ENCODE measurements around the gene RNF144A.
"Not testable (repeated sequence)": the region's sequence is repeated elsewhere in the genome, so short reads cannot be mapped to it uniquely, and the experiment has no call there.

Gene RNF144A

DNA sequence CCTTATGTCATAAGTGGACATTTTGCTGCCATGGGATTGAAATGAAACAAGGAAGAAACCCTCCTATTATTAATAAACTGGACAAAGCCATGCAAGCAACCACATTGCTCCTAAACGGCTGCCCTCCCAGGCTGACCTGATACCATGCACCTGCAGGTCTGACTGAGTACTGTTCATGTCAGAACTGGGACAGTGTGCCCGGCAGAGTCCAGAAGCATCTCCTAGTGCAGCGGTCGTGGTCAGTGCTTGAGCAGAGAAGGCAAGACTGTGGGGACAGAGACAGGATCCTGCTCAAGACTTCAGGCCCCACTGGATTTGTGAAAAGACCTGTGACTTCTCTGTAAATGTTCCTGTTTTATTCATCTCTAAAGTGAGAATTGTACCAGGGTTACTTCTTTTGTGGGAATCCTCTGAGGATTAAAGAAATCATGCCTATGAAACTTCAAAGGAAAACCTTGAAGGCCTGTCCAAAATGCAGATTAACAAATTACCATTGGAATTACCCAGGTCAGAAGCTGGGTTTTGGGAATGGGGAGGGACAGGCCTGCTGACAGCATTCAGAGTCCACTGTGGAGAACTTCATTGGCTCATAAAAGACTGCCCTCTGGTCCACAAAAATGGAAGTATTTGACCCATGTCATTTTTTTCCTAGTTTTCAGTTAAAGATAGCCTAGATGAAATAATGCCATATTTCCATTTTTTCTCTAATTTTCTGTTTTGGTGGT lies 13.9 kb downstream of the RNF144A start:
- no peak for DNase-seq

DNA sequence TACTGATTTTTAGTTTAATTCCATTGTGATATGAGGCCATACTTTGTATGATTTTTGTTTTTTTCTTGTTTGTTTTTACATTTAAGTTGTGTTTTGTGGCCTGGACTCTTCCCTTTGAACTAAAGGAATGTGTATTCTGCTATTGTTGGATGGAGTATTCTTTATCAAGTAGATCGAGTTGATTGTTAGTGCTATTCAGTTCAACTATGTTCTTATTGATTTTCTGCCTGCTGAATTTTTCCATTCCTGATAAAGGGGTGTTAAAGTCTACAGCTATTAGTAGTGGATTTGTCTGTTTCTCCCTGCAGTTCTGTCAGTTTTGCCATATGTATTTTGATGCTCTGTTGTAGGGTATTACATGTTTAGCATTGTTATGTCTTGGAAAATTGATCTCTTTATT lies 14.5 kb downstream of the RNF144A start:
- DNase-seq, result no peak

GRCh38 chr2:6932206-6932605 lies 15.0 kb downstream of the RNF144A start:
- DNase-seq, result no peak

DNA sequence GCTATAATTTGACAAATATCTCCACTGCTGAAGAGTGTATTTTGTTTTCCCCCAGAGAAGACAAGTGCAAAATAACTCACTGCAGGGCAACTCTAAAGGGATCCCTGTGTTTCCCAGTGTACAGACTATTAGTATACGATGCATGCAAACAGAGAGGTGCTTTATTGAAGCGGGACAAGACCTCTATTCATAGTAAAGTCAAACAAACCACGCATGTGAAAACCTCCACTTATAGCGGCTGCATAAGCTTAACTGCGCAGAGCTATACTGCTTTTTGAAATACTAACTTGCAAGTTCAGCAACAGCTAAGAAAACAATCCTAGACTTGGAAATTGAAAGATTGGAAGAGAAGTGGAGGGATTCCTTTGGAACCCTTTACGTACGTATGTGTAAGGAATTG lies 15.6 kb downstream of the RNF144A start:
- DNase-seq, result no peak

DNA sequence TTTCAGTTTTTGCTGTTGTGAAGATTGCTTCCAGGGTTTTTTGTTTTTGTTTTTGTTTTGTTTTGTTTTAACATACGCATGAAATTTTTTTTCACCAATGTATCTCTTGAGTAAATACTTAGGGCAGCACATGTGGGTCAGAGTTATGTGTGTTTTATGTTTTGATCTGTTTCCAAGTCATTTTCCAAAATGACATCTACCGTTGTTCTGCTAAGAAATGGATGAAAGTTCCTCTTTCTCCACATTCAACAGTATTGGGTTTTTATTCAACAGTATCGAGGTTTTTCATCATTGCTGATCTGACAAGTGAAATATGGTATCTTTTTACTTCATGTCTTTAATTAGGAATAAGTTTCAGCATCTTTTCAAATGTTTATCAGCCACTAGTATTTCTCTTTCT lies 16.7 kb downstream of the RNF144A start:
- no peak for DNase-seq

DNA sequence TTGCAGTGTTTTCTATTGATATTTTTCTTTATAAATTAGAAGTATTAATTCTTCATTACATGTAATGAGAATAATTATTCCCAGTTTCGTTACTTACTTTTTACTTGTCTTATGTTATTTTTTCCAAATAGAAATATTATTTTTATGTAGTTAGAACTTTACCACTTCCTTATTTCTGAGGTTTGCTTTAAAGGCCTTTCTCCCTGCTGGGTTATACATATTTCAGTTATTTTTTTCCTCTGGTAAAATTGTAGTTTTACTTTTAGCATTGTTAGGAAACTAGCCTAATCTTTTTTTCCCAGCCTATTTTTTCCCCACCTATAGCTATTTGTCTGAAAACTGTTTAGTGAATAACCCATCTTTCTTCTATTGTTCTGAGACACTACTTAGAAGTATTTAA lies 17.1 kb downstream of the RNF144A start:
- DNase-seq, result no peak

DNA sequence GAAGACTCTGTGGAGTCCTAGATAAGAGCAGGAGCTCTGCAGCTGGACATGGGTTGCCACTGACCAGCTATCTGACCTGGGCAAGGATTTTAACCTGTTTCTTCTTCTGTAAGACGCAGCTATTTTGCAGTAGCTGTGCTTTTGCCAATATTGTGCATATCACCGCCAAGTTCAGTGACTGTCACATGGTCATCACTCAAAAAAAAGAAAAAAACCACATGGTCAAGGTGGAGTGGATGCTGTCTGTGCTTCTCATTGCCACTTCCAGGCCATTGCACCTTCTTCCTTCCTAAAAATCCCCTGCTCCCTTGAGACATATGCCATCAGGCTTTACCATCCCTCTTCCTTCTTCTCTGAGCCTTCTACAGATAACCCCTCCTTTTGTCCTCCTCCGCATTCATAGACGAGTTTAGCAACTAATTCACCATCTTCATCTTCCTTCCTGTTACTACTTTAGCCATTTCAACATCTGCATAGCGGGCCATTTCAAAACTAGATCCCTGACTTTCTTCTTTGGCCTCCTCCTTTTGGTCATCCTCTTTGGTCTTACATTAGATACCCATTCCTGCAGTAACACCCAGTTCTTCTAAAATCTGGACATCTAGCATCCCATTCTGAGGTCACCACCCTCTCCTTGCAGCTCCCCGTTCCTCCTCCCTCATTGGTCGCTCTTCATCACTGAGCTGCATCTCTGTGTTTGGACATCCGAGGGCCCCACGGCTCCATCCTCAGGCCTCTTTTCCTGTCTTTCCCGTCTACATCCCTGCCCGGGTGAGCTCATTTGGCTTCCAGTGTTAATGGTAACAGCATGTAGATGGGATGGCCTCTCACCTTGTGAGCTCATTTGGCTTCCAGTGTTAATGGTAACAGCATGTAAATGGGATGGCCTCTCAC lies 17.8 kb downstream of the RNF144A start:
- no peak for DNase-seq

DNA sequence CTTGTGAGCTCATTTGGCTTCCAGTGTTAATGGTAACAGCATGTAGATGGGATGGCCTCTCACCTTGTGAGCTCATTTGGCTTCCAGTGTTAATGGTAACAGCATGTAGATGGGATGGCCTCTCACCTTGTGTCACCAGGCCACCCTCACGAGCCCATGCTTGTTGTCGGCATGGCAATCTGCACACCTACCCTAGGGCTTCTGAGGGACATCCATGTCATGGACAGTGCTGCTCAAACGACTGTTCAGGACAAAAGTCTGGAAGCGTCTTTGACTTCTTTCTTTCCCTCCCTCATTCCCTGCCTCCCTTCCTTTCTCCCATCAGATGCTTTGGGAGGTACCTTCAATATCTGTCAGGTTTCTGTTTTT lies 18.4 kb downstream of the RNF144A start:
- not testable (repeated sequence) for DNase-seq

DNA sequence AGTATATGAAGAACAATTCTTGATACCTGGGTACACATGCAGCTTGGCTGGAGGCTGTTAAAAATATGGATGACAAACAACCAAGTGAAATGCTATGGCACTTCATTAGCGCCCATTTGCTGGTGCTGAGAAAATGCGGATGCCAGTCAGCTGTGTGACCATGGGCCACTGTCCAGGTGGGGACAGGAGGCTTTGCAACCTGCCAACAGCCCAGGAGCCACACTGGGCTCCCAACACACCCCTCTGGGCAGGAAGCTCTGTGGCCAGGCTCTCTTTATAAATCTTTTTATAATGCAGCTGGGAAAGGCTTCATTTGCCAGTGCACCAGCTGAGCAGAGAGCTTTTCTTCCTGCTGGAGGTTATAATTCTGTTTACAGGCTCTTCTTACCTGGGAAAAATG lies 19.9 kb downstream of the RNF144A start:
- DNase-seq, result no peak

GRCh38 chr2:6937582-6937981 lies 20.4 kb downstream of the RNF144A start:
- no peak for DNase-seq

GRCh38 chr2:6939071-6939470 lies 21.9 kb downstream of the RNF144A start:
- no peak for DNase-seq

GRCh38 chr2:6940820-6941219 lies 23.6 kb downstream of the RNF144A start:
- no peak for DNase-seq

DNA sequence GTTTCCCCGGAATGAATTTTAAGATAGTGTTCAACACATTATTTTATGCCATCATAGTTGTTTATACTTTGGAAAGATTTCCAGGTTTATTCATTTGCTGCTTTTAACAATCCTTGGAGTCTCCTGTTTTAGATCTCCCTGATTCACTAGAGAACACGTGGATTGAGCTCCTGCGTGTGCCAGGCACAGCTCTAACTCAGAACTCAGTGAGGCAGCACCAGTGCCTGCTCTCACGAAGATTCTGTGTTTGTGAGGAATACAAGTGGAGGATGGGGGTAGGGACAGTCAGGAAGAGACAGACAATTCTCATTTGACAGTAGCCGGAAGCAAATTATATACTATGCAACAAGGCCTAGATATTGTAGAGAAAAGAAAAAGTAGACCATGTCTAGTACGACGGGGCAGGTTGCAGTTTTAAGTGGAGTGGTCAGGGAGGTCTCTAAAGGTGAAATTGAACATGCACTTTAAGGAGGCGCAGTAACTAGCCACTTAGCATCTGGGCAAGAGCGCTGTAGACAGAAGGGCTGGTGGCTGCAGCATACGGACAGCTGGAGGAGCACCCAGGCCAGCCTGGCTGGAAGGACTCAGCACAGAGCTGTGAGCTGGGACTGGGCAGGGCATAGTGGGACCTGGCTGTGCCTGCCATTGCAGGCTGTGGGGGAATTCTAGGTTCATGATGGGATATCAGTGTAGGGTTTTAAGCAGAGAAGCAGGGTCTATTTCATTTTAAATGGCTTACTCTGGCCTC lies 24.3 kb downstream of the RNF144A start:
- no peak for DNase-seq

DNA sequence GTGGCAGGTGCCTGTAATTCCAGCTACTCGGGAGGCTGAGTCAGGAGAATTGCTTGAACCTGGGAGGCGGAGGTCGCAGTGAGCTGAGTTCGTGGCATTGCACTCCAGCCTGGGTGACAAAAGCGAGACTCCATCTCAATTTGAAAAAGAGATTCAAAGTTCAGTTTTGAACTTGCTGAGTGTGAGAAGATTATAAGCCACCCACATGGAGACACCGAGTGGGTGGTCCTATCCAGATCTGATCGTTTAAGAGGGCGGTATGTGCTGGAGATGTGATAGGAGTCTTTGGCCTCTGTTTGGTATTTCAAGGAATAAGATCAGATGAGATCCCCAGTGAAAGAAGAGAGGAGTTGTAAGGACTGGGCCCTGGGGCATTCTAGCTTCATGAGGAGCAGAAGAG lies 25.6 kb downstream of the RNF144A start:
- no peak for DNase-seq

DNA sequence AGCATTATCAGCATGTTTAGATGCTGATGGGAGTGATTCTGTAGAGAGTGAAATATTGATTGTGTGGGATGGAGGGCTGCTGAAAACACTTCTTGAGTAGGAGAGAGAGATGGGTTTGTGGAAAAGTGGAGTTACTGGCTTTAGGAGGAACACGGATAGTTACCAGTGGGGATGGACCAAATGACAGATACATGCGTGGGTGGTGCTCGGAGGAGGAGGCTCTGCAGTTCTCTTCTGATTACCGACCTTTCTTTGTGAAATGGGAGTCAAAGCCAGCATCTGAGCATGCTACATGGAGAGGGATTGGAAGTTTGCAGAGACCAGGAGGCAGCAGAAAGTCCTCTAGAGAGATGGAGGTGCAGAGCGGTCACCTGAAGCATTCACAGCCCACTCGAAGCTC lies 26.3 kb downstream of the RNF144A start:
- no peak for DNase-seq

DNA sequence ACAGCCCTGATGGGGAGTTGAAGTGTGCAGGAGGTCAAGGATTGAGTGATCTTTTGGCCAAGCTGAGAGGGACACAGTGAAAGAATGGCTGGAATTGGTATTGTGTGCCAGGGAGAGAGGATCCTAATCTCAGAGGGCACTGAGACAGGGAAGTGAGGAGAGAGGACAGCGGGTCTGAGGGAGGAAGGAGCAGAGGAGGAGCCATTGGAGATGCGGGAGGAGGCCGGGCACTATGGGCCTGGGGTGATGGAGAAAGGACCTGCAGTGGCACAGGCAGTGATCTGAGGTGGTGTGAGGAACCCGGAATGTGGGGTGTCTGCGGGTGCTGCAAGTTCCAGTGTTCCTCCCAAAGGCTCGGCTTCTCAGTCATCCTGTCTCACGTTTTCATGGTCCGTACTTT lies 26.8 kb downstream of the RNF144A start:
- DNase-seq, result no peak

DNA sequence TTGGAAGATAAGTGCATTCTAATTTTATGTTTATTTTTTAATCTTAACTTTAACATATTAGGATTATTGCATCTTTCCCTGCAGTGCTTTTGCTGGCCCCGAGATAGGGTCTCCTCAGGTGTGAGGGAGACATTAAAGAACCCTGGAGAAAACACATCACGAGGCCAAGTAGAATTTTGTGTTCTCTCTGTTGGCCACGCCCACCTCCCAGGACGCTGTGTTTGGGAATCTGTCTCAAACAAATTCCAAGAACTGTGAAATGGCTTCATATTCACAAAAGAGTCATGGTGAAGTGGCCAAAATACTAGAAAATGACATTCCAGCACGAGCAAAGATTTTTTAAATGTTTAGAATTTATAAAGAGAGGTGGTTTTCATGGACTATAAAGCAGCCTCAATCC lies 27.3 kb downstream of the RNF144A start:
- DNase-seq, result no peak

DNA sequence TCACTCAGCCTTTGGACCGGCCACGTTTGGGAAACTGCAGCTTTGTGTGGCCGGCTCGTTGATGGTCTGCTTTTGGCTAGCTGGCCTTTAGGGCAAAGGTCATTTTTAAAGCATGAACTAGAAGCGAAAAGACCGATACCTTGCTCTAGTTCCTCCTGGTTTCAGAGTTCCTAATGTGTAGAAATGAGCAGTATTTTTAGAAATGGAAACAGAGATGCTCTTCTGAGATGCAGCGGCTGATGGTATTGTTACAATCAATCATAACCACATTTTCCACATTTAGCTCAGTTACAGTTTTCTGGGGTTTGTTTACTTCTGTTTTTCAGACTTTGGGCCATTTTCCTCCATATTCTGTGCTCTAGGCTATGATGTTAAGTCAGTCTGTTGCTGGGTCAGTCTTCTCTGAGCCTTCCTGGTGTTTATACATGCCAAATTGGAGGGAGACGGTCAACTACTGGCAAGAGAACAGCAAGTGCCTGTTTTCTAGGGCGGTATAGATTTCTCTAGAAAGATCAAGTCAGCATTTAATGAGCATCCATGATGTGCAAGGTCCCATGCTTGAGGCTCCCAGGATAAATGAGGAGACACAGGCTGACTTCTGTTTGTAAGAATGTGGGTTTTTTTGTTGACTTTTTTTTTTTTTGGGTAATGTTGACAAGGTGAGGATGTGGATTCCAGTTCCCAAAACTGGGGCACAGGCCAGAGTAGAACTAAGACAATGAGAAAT lies 28.0 kb downstream of the RNF144A start:
- DNase-seq, result no peak

DNA sequence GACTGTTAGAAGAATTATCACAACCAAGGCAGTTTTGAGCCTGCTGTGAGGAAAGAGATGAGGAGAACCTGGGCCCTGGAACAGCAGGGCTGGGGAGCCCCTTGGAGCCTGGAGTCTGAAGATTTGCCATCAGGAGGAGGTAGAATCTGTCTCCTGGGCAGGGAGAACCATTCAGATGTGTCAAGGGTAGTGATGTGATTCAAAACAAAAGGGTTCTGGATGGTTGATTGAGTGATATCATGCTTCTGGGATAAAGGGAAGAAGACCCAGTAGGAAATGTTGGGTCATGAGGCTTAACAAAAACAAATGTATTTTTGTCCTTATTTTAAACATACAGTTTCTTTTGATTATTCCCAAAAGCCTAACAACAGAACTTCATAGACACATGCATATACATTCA lies 28.6 kb downstream of the RNF144A start:
- DNase-seq, result no peak

DNA sequence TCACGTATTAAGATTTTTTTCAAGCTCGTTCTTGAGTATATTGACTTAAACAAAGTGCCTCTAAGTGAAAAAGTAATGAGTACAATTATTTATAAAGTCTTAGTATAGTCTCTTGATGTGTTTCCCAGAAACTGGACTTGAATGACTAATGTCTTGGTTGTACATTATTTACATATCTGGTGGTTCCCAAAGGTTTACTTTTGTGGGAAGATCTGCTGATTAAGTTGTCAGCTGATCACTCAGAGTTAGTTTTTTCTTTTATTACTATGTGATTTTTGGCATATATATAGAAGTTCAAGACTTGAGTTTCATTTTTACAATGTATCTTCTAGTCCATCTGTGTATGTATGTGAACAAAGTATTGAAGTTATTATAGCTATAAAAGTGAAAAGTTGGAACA lies 29.5 kb downstream of the RNF144A start:
- DNase-seq, result no peak

DNA sequence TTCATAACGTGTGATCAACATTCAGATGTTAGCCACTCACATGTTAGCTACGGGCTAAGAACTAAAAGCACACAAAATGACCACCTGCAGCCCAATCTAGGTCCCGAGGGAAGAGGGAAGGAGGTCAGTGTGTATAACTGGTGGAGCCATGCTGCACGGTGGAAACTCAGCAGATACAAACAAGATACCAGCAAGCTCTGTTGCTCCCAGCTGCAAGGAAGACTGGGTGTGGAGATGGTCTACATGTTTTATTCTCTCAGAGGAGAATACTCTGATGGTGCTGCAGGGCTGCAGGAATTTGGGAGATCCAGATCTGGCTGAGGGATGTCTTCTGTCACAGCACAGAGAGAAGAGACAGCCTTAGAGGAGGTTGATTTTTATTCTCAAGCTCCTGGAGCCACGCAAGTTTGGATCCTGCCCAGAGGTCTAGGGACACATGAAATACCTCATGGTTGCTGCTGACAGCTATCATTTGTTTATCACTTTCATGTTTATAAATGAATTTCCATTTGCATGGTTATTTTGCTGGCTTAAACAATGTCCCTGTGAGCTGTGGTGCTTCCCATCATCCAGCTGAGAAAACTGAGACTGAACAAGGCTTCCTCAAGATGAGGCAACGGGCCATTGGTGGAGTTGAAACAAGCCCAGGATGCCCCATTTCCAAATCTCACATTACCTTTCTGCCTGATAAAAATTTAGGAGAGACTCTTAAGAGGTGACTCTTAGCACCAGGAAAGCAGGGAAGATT lies 30.9 kb downstream of the RNF144A start:
- DNase-seq, result no peak

GRCh38 chr2:6948677-6949351 lies 31.6 kb downstream of the RNF144A start:
- no peak for DNase-seq
